ENCODE data around the gene RNU7-1. TPM values are rescaled to one million over a fixed set of nuclear protein-coding genes. Genes with fewer than 3 reads are reported as not detected.

Gene RNU7-1
- total RNA-seq, 2 donors from 2014 or later, result not detected

DNA sequence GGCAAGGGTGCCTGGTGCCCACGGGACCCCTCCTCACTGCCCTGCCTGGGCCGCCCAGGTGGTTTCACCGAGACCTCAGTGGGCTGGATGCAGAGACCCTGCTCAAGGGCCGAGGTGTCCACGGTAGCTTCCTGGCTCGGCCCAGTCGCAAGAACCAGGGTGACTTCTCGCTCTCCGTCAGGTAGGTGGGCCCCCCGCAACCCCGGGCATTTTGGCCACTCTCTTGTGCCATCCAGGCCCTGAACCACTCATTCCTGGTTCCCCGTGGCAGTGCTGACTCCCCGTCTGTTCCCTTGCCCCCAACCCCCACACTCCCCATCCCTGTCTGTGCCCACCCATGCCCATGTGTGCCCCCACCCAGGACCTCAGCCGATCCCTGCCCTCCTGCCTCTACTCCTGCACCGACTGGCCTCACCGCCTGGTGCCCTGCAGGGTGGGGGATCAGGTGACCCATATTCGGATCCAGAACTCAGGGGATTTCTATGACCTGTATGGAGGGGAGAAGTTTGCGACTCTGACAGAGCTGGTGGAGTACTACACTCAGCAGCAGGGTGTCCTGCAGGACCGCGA is 8.0 kb downstream of the RNU7-1 start:
- peak; percentile 8 for ATAC-seq (replicated peaks)
- Mint-ChIP-seq H3K27ac (peak overlapping the region; percentile 100), H3K27me3 (no peaks in the 10 kb centered on the region), H3K9me3 (no peaks in the 10 kb centered on the region), H3K4me1 (peaks cover 58% of the 10 kb centered on the region), H3K4me3 (peak overlapping the region; percentile 87), H3K36me3 (ENCODE audit: low read depth) (peaks cover 86% of the 10 kb centered on the region)

DNA sequence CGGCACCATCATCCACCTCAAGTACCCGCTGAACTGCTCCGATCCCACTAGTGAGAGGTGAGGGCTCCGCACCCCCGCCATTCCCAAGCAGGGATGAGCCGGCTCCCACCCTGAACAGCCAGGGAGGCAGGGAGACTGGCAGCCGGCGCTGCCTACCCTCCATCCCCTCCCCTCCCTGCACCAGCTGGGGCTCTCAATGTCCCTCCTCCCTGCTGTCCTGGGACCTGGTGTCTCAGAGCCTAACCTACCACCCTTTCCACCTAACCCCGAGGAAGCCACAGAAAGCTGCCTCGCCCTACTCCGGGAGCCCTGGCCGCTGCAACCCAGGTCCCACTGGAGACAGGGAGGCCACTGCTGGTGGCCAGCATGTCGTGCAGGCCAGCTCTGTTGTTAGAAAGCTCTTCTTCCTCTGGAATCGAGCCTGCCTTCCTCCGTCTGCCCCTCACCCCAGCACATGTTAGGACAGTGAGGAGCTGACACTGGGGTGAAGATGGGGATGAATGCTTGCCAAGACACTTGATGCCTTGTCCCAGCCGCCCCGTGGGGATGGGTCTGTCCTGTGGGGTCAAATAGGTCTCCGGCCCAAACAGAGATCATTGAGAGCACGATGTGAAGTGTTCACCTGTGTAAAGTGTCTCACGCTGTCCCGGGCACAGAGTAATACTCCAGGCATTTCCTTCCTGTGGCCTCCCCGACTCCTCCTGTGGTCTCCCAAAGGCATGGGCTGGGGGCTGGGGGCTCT is 8.7 kb downstream of the RNU7-1 start:
- ATAC-seq (replicated peaks), result peak; percentile 6
- Mint-ChIP-seq H3K36me3 (ENCODE audit: low read depth) (peaks cover 86% of the 10 kb centered on the region), H3K27ac (peak overlapping the region; percentile 100), H3K27me3 (no peaks in the 10 kb centered on the region), H3K4me1 (peaks cover 59% of the 10 kb centered on the region), H3K4me3 (peak overlapping the region; percentile 87), H3K9me3 (no peaks in the 10 kb centered on the region)

DNA sequence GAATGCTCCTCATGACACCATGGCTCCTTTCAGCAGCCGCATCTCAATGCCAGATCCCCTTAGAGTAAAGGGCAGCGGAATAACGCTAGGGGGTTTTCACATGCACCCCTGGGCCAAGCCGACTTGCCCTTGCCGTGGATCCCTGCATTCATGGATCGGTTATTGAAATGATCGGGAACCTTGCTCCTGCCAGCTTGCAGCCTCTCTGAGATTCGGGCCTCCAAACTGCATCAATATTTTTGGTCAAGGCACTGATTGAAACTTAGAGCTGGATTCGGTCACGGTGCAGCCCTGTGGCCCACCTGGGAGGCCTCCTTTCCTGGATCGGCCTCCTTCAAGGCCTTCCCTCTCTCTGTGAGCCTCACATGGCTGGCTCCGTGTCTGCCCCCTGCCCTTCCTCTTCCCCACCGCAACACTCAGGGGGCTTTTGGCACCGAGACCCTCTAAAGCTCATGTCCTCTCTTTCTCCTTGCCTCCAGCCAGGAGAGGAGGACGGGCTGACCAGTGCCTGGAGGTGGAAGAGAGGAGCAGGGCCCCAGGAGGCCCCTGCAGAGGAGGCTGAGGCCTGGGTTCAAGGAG is 9.3 kb downstream of the RNU7-1 start:
- H3K27ac Mint-ChIP-seq, result peak overlapping the region; percentile 100
- H3K4me3 Mint-ChIP-seq, result peak overlapping the region; percentile 87
- no peaks in the 10 kb centered on the region for H3K27me3 Mint-ChIP-seq
- no peak for ATAC-seq (replicated peaks)
- H3K36me3 Mint-ChIP-seq (ENCODE audit: low read depth), result peaks cover 86% of the 10 kb centered on the region
- peaks cover 55% of the 10 kb centered on the region for H3K4me1 Mint-ChIP-seq
- H3K9me3 Mint-ChIP-seq, result no peaks in the 10 kb centered on the region

DNA sequence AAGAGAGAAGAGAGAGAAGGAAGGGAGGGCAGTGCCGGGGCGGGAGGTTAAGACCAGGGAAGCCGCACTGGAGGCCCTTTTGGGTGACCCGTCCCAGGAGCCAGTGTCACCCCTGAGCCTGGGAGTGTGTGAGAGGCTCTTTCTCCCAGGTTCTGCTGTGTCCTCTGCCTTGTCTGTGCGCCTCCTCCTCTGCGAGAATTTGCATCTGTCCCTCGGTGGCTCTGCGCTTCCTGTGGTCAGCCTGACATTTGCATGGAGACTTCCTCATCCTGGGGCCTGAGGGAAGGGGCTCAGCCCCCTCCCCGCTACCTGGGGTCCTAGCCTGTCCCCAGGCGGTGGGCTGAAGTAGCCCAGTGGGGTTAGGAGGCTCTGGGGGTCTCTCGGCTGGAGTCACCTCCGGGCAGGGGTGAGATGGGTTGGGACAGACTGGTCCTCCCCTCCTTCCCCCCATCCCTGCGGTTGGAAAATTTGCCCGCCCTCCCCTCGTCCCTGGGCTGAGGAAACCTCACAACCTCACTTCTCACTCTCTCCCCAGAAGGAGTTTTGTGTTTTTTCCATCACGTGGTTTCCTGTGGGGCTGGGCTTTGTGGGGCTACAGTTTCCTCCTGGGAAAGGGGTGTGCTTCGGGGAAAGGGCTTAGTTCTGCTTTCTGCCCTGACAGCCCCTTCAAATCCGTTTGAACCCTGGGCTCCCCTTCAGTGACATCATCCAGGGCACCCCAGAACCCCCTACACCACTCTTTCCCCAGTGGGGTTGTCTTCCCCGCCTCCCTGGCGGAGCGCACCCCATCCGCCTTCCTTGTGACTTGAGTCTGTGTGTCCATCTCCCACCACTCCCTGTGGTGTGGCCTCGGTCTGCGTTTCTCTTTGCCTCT is 10.1 kb downstream of the RNU7-1 start:
- Mint-ChIP-seq H3K36me3 (ENCODE audit: low read depth) (peaks cover 87% of the 10 kb centered on the region), H3K27me3 (no peaks in the 10 kb centered on the region), H3K4me1 (peaks cover 55% of the 10 kb centered on the region), H3K4me3 (peak overlapping the region; percentile 87), H3K27ac (peak overlapping the region; percentile 100), H3K9me3 (no peaks in the 10 kb centered on the region)
- peak; percentile 60 for ATAC-seq (replicated peaks)

DNA sequence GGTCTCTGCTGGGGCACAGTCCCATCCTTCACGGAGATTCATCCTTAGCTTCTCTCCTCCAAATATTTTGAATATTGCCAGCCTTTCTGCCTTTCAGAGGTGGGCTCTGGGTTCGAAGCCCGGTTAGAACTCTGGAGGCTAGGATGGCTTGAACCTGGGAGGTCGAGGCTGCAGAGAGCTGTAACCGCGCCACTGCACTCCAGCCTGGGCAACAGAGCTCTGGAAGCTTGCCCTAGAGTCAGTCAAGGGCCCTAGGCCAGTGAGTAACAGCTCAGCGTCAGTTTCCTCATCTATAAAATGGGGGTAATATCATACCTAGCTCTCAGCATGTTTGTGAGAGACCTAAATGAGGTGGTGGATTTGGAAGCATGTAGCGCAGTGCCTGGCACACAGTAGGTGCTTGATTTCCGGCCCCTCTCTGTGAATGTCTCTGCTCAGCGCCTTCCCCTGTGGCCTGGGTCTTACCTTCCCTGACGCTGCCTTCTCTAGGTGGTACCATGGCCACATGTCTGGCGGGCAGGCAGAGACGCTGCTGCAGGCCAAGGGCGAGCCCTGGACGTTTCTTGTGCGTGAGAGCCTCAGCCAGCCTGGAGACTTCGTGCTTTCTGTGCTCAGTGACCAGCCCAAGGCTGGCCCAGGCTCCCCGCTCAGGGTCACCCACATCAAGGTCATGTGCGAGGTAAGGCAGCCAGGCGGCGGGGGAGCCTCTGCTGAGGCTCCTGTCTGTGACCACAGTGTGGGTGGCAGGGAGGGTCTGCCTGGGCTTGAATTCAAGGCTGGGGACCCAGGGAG is 10.9 kb downstream of the RNU7-1 start:
- Mint-ChIP-seq H3K4me3 (peak overlapping the region; percentile 87), H3K9me3 (no peaks in the 10 kb centered on the region), H3K27ac (peak overlapping the region; percentile 100), H3K27me3 (no peaks in the 10 kb centered on the region), H3K4me1 (peaks cover 57% of the 10 kb centered on the region), H3K36me3 (ENCODE audit: low read depth) (peaks cover 88% of the 10 kb centered on the region)
- no peak for ATAC-seq (replicated peaks)

DNA sequence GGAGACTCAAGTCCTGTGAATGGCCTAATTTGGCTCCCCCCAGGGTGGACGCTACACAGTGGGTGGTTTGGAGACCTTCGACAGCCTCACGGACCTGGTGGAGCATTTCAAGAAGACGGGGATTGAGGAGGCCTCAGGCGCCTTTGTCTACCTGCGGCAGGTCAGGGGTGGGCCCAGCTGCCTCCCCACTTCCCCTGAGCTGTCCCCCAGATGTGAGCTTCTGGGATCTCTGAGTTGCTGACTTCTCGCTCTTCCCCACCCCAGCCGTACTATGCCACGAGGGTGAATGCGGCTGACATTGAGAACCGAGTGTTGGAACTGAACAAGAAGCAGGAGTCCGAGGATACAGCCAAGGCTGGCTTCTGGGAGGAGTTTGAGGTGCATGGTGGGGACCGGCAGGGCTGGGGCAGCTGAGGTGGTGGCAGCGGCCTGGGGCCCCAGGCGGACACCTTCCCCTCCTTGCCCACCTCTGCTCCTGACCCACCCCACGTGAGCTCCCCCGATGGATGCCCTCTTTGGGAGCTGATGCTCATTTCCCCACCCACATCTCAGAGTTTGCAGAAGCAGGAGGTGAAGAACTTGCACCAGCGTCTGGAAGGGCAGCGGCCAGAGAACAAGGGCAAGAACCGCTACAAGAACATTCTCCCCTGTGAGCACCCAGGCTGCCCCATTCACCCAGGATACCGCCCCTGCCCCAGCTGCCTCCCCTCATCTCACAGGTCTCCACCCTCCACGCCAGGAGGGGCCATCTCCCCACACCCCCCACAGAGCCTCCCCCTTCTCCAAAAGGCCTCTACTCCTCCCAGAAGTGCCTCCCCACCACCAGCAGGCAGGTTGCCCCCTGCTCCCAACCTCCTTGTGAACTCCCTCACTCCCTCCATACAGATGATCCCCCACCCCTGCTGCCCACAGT is 11.7 kb downstream of the RNU7-1 start:
- Mint-ChIP-seq H3K4me3 (peak overlapping the region; percentile 87), H3K27me3 (no peaks in the 10 kb centered on the region), H3K9me3 (no peaks in the 10 kb centered on the region), H3K36me3 (ENCODE audit: low read depth) (peaks cover 96% of the 10 kb centered on the region), H3K4me1 (peaks cover 49% of the 10 kb centered on the region), H3K27ac (peak overlapping the region; percentile 100)
- ATAC-seq (replicated peaks), result no peak

DNA sequence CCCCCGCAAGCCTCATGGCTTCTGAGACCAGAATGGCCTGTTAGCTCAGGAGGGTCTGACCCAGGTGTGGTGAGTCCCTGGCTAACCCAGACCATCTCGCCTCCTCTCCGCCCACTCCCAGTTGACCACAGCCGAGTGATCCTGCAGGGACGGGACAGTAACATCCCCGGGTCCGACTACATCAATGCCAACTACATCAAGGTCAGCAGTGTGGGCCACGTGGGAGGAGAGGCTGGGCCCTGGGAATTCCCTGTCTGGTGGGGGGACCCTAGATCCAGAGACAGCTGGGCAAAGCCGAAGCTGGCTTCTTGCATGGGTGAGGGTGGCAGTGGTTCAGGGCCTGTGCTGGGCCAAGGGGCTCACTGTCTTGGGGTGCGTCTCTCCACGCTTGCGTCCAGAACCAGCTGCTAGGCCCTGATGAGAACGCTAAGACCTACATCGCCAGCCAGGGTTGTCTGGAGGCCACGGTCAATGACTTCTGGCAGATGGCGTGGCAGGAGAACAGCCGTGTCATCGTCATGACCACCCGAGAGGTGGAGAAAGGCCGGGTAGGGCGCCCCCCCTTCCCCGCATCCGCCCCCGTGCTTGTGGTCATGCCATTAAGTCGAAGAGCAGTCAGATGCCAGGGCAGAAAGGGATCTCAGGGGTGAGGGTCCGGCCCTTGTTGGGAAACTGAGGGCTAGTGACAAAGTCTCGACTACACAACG is 12.6 kb downstream of the RNU7-1 start:
- H3K36me3 Mint-ChIP-seq (ENCODE audit: low read depth), result peaks cover 97% of the 10 kb centered on the region
- no peaks in the 10 kb centered on the region for H3K27me3 Mint-ChIP-seq
- peaks cover 51% of the 10 kb centered on the region for H3K4me1 Mint-ChIP-seq
- H3K9me3 Mint-ChIP-seq, result no peaks in the 10 kb centered on the region
- H3K4me3 Mint-ChIP-seq, result peak overlapping the region; percentile 87
- ATAC-seq (replicated peaks), result no peak
- H3K27ac Mint-ChIP-seq, result peak overlapping the region; percentile 100

DNA sequence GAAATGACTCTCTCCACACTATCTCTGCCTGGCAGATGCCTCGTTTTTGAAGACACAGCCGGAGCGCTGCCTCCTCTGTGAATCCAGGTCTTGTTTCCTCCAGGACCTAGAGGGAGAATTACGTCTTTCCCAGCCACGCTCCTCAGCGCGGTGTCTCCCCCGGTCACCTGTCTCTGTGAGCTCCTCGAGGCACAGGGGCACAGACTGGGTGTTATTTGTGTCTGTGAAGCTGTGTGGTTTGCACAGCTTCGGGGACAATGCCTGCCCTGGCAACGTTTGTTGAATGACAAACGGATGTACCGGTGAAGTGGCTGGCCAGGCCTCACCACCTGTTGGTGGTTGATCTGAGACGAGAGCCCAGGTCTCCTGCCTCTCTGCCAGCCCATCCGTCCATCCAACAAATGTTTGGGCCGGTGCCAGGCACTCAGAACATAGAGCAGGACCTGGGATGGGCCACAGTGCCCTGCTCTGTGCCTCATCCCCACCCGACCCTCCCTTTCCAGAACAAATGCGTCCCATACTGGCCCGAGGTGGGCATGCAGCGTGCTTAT is 13.6 kb downstream of the RNU7-1 start:
- ATAC-seq (replicated peaks), result no peak
- H3K27me3 Mint-ChIP-seq, result no peaks in the 10 kb centered on the region
- no peaks in the 10 kb centered on the region for H3K9me3 Mint-ChIP-seq
- peak overlapping the region; percentile 87 for H3K4me3 Mint-ChIP-seq
- H3K27ac Mint-ChIP-seq, result peak overlapping the region; percentile 100
- peaks cover 59% of the 10 kb centered on the region for H3K4me1 Mint-ChIP-seq
- H3K36me3 Mint-ChIP-seq (ENCODE audit: low read depth), result peaks cover 100% of the 10 kb centered on the region

DNA sequence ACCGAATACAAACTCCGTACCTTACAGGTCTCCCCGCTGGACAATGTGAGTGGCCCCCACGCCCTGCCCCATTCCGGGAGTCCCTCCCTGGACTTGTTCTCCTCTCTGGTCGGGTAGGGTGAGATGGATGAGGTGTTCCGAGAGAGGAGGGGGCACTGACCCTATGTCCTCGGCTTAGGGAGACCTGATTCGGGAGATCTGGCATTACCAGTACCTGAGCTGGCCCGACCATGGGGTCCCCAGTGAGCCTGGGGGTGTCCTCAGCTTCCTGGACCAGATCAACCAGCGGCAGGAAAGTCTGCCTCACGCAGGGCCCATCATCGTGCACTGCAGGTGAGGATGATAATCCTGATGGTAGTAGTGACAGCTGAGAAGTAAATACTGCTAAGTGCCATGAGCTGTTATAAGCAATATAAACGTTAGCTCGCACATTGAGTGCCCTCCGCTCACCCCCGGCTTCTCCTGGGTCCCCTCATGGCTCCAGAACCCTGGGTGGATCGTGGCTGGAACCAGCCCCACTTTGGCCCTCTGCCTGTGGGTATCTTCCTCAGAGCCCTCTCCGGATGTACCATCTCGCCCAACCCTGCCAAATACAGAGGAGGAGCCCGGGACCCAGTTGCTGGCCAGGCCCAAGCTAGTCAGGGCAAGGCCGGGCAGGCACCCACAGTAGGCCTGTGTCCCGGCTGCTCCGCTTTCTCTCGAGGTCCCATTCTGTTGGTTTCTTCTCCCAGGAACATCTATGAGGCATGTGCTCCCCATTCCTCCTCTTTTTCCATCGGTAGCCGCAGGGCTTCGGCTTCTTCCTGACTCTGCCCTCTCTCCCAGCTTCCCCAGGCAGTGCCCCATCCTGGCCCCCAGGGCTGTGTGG is 14.4 kb downstream of the RNU7-1 start:
- Mint-ChIP-seq H3K4me1 (peaks cover 59% of the 10 kb centered on the region), H3K4me3 (peak overlapping the region; percentile 87), H3K9me3 (no peaks in the 10 kb centered on the region), H3K27me3 (no peaks in the 10 kb centered on the region), H3K27ac (peak overlapping the region; percentile 95), H3K36me3 (ENCODE audit: low read depth) (peaks cover 94% of the 10 kb centered on the region)
- ATAC-seq (replicated peaks), result no peak

DNA sequence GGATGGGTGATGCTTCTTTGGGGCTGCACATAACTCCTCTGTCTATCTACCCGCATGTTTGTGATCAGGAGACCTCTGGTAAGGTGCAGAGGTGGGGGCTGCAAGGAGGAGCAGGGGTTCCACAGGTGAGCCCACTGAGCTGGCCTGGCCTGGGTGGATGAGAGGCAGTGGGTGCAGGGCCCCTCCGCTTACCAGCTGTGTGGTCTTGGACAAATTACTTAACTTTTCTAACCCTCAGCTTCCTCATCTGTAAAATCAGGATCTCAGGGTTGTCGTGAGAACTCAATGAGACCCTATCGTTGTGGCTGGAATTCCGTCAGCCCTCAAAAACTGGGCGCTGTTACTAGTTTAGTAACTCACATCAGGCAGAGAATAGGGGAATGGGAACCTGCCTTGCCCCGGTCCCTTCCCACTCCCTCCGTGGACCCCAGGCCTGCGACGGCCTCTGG is 15.0 kb downstream of the RNU7-1 start:
- no peaks in the 10 kb centered on the region for H3K9me3 Mint-ChIP-seq
- no peaks in the 10 kb centered on the region for H3K27me3 Mint-ChIP-seq
- peaks cover 87% of the 10 kb centered on the region for H3K36me3 Mint-ChIP-seq (ENCODE audit: low read depth)
- peak overlapping the region; percentile 95 for H3K27ac Mint-ChIP-seq
- no peak for ATAC-seq (replicated peaks)
- peak overlapping the region; percentile 87 for H3K4me3 Mint-ChIP-seq
- peaks cover 59% of the 10 kb centered on the region for H3K4me1 Mint-ChIP-seq

DNA sequence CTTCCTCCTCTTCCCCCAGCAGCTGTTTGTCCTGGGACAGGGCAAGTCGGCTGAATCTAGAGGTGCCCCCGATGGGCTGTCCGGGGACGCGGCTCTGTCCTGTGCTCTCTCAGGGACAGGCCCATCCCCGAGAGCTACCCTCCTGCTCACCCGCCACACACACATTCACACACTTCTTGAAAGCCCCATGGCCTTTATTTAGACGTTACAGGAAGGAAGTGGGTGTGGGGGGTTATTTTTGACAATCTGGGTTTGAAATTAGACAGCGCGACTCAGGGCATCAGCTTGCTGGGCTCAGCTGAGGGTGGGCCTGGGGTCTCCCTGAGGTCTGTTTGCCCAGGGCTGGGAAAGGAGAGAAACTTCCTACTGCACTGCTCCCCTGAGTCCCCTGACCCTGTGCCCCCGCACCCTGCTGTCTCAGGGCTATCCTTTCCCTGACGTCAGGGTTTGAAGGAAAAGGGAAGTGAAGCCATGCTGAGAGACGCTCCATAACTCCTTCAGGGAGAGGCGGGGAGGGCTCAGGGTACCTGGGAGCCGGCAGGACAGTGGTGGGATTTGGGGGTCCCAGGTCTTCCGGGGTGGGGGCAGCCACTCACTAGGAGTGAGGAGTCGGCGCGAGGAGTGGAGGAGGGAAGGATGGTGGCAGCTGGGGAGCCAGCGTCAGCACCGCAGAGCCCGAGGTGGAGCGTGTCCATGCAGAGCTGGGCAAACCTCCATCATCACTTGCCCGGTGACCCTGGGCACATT is 15.6 kb downstream of the RNU7-1 start:
- H3K9me3 Mint-ChIP-seq, result no peaks in the 10 kb centered on the region
- peak overlapping the region; percentile 95 for H3K27ac Mint-ChIP-seq
- ATAC-seq (replicated peaks), result peak; percentile 59
- H3K4me3 Mint-ChIP-seq, result peak overlapping the region; percentile 87
- H3K36me3 Mint-ChIP-seq (ENCODE audit: low read depth), result peaks cover 86% of the 10 kb centered on the region
- H3K4me1 Mint-ChIP-seq, result peaks cover 55% of the 10 kb centered on the region
- no peaks in the 10 kb centered on the region for H3K27me3 Mint-ChIP-seq
